CD4-positive, alpha-beta T cell (primary cell): ENCODE results near the gene ERI3. TPM values are rescaled to one million over a fixed set of nuclear protein-coding genes. Genes with fewer than 3 reads are reported as not detected.

ENCODE experiments used
- ATAC-seq: fragments of 200-7000 bp; cut with Tn5 transposase; one replicate; pipeline ENCODE4 v1.10.0; 2022; ENCODE audit warnings: mild to moderate bottlenecking; ENCODE audit not compliant: poor library complexity
- CTCF ChIA-PET: fragments of 350-600 bp; sonication (Branson Sonifier 250); formaldehyde crosslinking; loops from one replicate; lab custom pipeline; 2021; ENCODE audit warnings: antibody characterized with exemption, inconsistent platforms; lab: Charles Lee
- POLR2A ChIA-PET: fragments of 350-600 bp; sonication (Branson Sonifier 250); formaldehyde crosslinking; loops from one replicate; lab custom pipeline; 2021; ENCODE audit warnings: antibody characterized with exemption, inconsistent platforms; lab: Charles Lee
- DNase-seq, 14 experiments: peaks; one replicate each; pipeline ENCODE4 v3.0.0-alpha.2; 2013 to 2020; ENCODE audit warnings: mixed read lengths in 2 of 14
- H3K27ac ChIP-seq, 2 donors: one replicate each; pipeline versions ENCODE4 v1.5.1 to v1.7.0; 2013; ENCODE audit warnings: low read length in 2 of 2, low read depth in 1 of 2, mild to moderate bottlenecking in 1 of 2
- H3K27me3 ChIP-seq, 2 experiments: 1 replicate in 1 of 2; 2 replicates in 1 of 2; pipeline versions ENCODE4 v1.6.1 to v1.7.0; 2013; ENCODE audit warnings: low read length in 2 of 2, control low read depth in 1 of 2, mild to moderate bottlenecking in 1 of 2, moderate library complexity in 1 of 2; ENCODE audit not compliant: insufficient read depth in 2 of 2, control insufficient read depth in 1 of 2
- H3K36me3 ChIP-seq: one replicate; pipeline ENCODE4 v1.6.1; 2013; ENCODE audit warnings: low read length, control low read depth; ENCODE audit not compliant: insufficient read depth
- H3K4me1 ChIP-seq: one replicate; pipeline ENCODE4 v1.6.1; 2013; ENCODE audit warnings: low read length, control low read depth; ENCODE audit not compliant: insufficient read depth
- H3K4me3 ChIP-seq: one replicate; pipeline ENCODE4 v1.5.1; 2013; ENCODE audit warnings: mild to moderate bottlenecking, low read length, moderate library complexity
- H3K9me3 ChIP-seq, 2 experiments: 1 replicate in 1 of 2; 2 replicates in 1 of 2; pipeline versions ENCODE4 v1.6.1 to v1.7.0; 2013; ENCODE audit warnings: low read length in 2 of 2, mild to moderate bottlenecking in 2 of 2, control low read depth in 1 of 2, moderate library complexity in 1 of 2; ENCODE audit not compliant: control insufficient read depth in 1 of 2, insufficient read depth in 1 of 2
- H3K27ac Mint-ChIP-seq: one replicate; pipeline ENCODE4 v1.8.0; 2020; ENCODE audit warnings: mixed read lengths
- H3K27me3 Mint-ChIP-seq: one replicate; pipeline ENCODE4 v1.8.0; 2021; ENCODE audit warnings: mixed read lengths
- H3K36me3 Mint-ChIP-seq: one replicate; pipeline ENCODE4 v1.8.0; 2021; ENCODE audit warnings: low read depth, mixed read lengths
- H3K4me1 Mint-ChIP-seq: one replicate; pipeline ENCODE4 v1.8.0; 2021; ENCODE audit warnings: low read depth, mixed read lengths
- H3K4me3 Mint-ChIP-seq: one replicate; pipeline ENCODE4 v1.8.0; 2020; ENCODE audit warnings: mild to moderate bottlenecking, mixed read lengths
- H3K9me3 Mint-ChIP-seq: one replicate; pipeline ENCODE4 v1.8.0; 2020; ENCODE audit warnings: mixed read lengths
- intact Hi-C, 2 experiments: fragments of 100-400 bp; cut with DNase I in 1 of 2; cut with micrococcal nuclease in 1 of 2; formaldehyde crosslinking; loops; one replicate each; pipeline versions ENCODE4 v1.15.1 to v1.9.0; 2023 to 2025; cut with DNase I, micrococcal nuclease
- total RNA-seq, 174 experiments: library from RNA in 2 of 174; stranded (reverse) in 2 of 174; gene quantifications; one replicate each; pipeline ENCODE4 v1.2.3 and lab custom pipeline; 2021 to 2026
- TF ChIP-seq, protein P1 (sequence below): fragments of 200-600 bp; IDR thresholded peaks from one replicate; pipeline ENCODE4 v1.8.0; 2022; ENCODE audit warnings: antibody characterized with exemption, mild to moderate bottlenecking

ERI3 gene
- total RNA-seq, 2 experiments from 2014 or later = 19.7 to 20.7 TPM

DNA sequence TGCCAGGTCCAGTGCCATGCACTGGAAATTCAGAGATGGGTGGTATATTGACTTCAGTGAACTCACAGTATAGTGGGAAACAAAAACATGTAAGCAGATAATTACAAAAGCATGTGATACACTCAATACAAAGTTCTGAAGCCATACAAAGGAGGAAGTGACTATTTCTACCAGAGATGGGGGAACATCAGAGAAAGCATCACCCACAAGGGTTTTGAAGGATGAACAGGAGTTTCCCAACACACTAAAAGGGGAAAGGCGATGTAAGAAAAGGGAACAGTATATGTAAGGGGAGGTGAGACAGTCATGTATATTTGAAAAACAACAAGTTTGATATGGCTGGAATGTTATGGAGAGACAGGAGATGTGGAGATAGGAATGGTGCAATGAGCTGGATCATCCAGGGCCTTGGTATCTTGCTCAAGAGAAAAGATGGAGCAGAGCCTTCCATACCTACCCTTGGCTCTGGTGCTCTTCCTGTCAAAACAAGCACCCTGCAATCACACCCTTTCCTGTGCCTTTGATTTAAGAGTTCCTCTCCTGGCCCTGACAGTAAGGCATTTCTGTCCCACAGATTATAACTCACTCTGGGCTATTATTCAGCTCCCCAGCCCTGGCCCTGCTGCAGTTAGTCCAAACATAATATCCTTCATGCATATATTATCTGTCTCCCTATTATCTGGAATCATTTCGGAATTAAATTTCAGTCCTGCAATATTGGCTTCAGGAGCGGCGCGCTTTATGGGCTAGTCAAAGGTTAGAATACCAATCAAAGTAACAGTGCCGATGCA is 81.3 kb downstream of the ERI3 start:
- no peak overlapping the region for H3K27ac Mint-ChIP-seq

GRCh38 chr1:44272992-44273391 is 82.1 kb downstream of the ERI3 start:
- Histone ChIP-seq H3K27ac (no peak overlapping the region), H3K36me3 (no peaks in the 10 kb centered on the region), H3K9me3 (no peaks in the 10 kb centered on the region), H3K4me3 (no peak overlapping the region), H3K4me1 (peaks cover 12% of the 10 kb centered on the region), H3K27me3 (no peaks in the 10 kb centered on the region)
- no peaks in the 10 kb centered on the region for H3K9me3 Mint-ChIP-seq
- TF ChIP-seq, protein P1, sequence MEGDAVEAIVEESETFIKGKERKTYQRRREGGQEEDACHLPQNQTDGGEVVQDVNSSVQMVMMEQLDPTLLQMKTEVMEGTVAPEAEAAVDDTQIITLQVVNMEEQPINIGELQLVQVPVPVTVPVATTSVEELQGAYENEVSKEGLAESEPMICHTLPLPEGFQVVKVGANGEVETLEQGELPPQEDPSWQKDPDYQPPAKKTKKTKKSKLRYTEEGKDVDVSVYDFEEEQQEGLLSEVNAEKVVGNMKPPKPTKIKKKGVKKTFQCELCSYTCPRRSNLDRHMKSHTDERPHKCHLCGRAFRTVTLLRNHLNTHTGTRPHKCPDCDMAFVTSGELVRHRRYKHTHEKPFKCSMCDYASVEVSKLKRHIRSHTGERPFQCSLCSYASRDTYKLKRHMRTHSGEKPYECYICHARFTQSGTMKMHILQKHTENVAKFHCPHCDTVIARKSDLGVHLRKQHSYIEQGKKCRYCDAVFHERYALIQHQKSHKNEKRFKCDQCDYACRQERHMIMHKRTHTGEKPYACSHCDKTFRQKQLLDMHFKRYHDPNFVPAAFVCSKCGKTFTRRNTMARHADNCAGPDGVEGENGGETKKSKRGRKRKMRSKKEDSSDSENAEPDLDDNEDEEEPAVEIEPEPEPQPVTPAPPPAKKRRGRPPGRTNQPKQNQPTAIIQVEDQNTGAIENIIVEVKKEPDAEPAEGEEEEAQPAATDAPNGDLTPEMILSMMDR = no peak
- DNase-seq = no peak
- intact Hi-C loops = no loop called here
- CTCF ChIA-PET = no interaction called here
- no peaks in the 10 kb centered on the region for H3K27me3 Mint-ChIP-seq
- H3K4me1 Mint-ChIP-seq = peaks cover 30% of the 10 kb centered on the region
- H3K36me3 Mint-ChIP-seq = no peaks in the 10 kb centered on the region
- no peak overlapping the region for H3K27ac Mint-ChIP-seq
- ATAC-seq = no peak
- POLR2A ChIA-PET = no interaction called here
- no peak overlapping the region for H3K4me3 Mint-ChIP-seq

More for the DNA sequence above, 81.3 kb downstream of the ERI3 start:
- ChIA-PET CTCF (no interaction called here), POLR2A (no interaction called here)
- TF ChIP-seq, protein P1 = no peak
- Histone ChIP-seq H3K4me1 (peaks cover 12% of the 10 kb centered on the region), H3K27ac (no peak overlapping the region), H3K36me3 (no peaks in the 10 kb centered on the region), H3K27me3 (no peaks in the 10 kb centered on the region), H3K4me3 (no peak overlapping the region), H3K9me3 (no peaks in the 10 kb centered on the region)
- intact Hi-C loops = no loop called here
- Mint-ChIP-seq H3K4me1 (peaks cover 30% of the 10 kb centered on the region), H3K9me3 (no peaks in the 10 kb centered on the region), H3K36me3 (no peaks in the 10 kb centered on the region), H3K27me3 (no peaks in the 10 kb centered on the region), H3K4me3 (peak overlapping the region; percentile 4)
- ATAC-seq (no peak), DNase-seq (no peak)

DNA sequence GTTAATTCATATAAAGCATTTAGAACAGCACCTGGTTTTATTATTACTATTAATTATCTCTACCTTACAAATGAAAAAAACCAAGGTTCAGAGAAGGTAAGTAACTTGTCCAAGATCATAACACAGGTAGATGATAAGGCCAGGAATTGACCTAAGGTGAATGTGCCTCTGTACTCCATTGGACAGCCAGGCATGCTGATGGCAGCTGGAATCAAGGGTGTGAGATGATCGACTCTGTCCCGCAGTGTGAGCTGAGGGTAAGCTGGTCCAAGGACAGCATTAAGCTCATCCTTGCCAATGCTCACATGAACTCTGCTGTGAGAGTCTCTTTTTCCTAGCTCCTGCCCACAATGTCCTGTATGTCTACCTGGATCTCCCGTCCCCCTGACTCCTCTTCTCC is 83.4 kb downstream of the ERI3 start:
- no peaks in the 10 kb centered on the region for H3K9me3 Mint-ChIP-seq
- Histone ChIP-seq H3K27ac (no peak overlapping the region), H3K36me3 (no peaks in the 10 kb centered on the region), H3K27me3 (no peaks in the 10 kb centered on the region), H3K4me3 (no peak overlapping the region), H3K4me1 (peaks cover 12% of the 10 kb centered on the region), H3K9me3 (no peaks in the 10 kb centered on the region)
- no peak overlapping the region for H3K27ac Mint-ChIP-seq
- ATAC-seq (no peak), DNase-seq (no peak)
- no peak overlapping the region for H3K4me3 Mint-ChIP-seq
- peaks cover 30% of the 10 kb centered on the region for H3K4me1 Mint-ChIP-seq
- H3K36me3 Mint-ChIP-seq = no peaks in the 10 kb centered on the region
- CTCF ChIA-PET = no interaction called here
- POLR2A ChIA-PET = no interaction called here
- TF ChIP-seq, protein P1 = no peak
- intact Hi-C loops = no loop called here
- no peaks in the 10 kb centered on the region for H3K27me3 Mint-ChIP-seq
